Choroid plexus epithelial cell (primary cell): Measurements from ENCODE around the gene MCM8.

Source experiments
- DNase-seq: peaks from one replicate; pipeline ENCODE4 v3.0.0-alpha.2; 2010; ENCODE audit warnings: low read depth
- H3K4me3 ChIP-seq: 2 replicates; pipeline ENCODE4 v1.5.1; 2011; ENCODE audit warnings: low read depth, mild to moderate bottlenecking, control low read depth, low read length, moderate library complexity
- TF ChIP-seq, protein P1 (sequence below): conservative IDR thresholded peaks from 2 replicates; pipeline ENCODE4 v1.5.1; 2011; ENCODE audit warnings: low read depth, mild to moderate bottlenecking, control low read depth, inconsistent platforms, low read length, moderate library complexity

Gene MCM8

DNA sequence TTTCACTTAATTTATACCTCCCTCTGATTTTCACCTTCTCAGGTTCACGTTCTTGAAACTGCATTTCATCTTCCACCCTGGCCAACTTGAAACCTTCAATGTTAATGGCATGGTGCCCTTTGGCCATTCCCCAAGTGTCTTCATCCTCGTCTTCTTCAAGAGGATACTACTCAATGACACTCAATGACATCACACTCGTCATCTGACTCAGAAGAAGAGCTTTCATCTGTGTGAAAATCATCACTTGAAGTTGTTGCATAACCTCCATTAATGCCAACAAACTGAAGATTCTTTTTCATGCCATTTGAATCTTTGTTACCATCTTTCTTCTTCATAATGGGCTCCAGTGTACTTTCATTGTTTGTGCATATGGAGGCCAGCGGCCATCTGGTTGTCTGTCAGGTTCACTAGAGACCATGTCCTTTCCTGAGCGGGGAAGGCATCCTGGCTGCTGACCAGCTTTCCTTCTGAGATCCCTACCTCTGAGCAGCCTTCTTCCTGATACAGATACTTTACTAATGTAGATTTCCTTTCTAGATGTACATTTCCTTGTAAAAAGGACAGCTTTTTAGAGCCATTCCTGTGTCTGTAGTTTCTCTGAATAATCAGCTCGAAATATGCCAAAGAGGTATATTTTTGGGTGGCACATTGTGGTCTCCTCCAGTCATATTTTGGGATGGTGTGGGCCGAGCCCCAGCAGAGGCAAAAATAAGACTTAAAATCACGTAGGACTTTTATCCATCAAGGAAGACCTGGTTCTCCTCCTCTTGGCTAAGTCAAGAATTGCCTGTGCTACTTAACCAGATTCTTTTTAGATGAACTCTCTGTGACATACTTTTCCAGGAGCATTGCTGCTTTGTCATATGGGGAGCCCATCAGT, 21.4 kb upstream of the MCM8 start:
- DNase-seq: no peak
- TF ChIP-seq, protein P1, sequence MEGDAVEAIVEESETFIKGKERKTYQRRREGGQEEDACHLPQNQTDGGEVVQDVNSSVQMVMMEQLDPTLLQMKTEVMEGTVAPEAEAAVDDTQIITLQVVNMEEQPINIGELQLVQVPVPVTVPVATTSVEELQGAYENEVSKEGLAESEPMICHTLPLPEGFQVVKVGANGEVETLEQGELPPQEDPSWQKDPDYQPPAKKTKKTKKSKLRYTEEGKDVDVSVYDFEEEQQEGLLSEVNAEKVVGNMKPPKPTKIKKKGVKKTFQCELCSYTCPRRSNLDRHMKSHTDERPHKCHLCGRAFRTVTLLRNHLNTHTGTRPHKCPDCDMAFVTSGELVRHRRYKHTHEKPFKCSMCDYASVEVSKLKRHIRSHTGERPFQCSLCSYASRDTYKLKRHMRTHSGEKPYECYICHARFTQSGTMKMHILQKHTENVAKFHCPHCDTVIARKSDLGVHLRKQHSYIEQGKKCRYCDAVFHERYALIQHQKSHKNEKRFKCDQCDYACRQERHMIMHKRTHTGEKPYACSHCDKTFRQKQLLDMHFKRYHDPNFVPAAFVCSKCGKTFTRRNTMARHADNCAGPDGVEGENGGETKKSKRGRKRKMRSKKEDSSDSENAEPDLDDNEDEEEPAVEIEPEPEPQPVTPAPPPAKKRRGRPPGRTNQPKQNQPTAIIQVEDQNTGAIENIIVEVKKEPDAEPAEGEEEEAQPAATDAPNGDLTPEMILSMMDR: no peak
- H3K4me3 ChIP-seq: no peak overlapping the region

DNA sequence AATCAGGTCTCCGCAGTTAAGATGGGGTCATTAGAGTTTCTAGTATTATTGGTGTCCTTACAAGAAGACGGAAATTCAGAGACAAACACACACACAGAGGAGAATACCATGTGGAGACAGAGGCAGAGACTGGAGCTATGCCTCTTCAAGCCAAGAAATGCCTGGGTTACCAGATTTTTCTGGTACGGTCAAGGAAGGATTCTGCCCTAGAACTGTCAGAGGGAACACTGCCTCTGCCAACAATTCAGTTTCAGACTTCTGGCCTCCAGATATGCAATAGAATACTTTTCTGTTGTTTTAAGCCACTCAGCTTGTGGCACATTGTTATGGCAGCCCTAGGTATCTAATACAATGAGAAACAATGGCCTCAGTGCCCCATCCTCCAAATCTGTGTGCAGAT, 19.0 kb upstream of the MCM8 start:
- TF ChIP-seq, protein P1: no peak
- no peak for DNase-seq
- no peak overlapping the region for H3K4me3 ChIP-seq

GRCh38 chr20:5932796-5933195, 17.7 kb upstream of the MCM8 start:
- DNase-seq: no peak
- TF ChIP-seq, protein P1: no peak
- H3K4me3 ChIP-seq: no peak overlapping the region

DNA sequence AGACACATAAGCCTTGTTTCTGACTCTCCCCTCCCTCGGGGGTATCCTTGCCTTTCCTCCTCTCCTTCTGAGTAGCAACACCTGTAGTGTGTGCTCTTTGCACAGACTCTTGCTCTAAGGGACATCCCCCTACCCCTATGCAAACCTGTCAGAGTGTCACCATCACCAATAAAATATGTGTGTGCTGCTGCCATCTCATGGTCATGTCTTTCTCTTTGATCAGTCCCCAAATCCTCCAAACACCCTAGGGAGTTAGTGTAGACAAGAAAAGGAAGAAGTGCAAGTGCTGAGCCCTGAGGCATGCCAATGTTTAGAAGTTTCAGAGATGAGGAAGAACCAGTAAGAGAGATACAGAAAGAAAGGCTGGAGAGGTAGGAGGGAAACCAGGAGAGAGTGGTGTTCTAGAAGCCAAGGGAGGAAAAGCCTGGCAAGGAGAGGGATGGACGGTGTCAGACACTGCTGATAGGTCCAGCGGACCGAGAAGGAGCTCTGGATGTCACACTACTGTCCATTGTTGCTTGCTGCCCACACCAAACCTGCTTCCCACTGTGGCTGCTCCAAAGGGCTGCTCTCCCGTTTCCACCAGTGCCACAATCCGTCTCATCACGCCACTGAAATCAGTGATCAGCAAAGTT, 16.5 kb upstream of the MCM8 start:
- H3K4me3 ChIP-seq: no peak overlapping the region
- TF ChIP-seq, protein P1: peak; percentile 40
- DNase-seq: peak; percentile 29

GRCh38 chr20:5935384-5935783, 15.1 kb upstream of the MCM8 start:
- TF ChIP-seq, protein P1: no peak
- no peak for DNase-seq
- no peak overlapping the region for H3K4me3 ChIP-seq

DNA sequence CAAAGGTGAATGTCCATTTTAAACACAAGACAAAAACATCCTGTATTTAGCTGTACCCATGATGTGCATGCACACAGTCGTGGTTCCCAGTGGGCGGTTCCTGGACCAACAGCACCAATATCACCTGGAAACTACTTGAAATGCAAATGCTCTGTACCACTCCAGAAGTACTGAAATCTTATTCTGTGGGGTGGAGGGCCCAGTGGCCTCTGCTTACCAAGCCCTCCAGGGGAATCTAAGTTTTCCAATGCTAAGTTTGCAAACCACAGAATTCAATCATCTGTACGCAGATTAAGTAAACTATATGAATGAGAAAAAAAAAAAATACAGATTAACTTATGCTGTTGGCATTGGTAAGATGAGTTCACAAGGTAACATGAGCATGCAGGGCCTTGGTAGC, 14.2 kb upstream of the MCM8 start:
- DNase-seq: no peak
- no peak overlapping the region for H3K4me3 ChIP-seq
- TF ChIP-seq, protein P1: no peak

DNA sequence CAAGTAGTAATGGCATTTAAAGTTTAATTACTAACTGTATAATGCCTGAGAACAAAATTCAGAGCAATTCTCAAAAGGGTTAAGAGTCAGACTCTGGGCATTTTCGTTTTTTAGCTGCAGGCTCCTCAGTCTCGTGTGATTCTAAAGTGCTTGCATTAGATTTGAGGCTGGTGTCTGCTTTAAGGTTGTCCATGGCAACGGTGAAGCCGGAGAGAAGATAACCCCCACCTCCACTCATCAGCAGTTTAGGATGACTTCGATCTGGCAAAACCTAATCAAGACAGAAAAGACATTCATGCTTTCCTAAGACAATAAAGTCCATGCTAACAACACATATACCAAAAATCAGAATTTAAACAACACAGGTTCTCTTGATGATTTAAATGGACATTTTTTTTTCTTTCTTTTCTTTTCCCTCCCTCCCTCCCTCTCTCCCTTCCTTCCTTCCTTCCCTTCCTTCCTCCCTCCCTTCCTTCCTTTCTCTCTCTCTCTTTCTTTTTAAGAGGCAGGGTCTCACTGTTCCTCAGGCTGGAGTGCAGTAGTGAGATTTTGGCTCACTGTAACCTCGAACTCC, 11.9 kb upstream of the MCM8 start:
- no peak for DNase-seq
- no peak overlapping the region for H3K4me3 ChIP-seq
- TF ChIP-seq, protein P1: no peak
